GM12878 (cell line): ENCODE data around the gene EYA2.
"Not testable (repeated sequence)": the region's sequence is repeated elsewhere in the genome, so short reads cannot be mapped to it uniquely, and the experiment has no call there.

Experiments used
- CREB1 ChIP-seq: IDR thresholded peaks from 2 replicates; pipeline ENCODE4 v1.6.1; 2012; ENCODE audit warnings: low read depth, mild to moderate bottlenecking, inconsistent platforms
- ESRRA ChIP-seq: IDR thresholded peaks from 2 replicates; pipeline ENCODE4 v1.6.1; 2012; ENCODE audit warnings: mild to moderate bottlenecking, low read length, improper control_type of control experiment
- FOS ChIP-seq: IDR thresholded peaks from 3 replicates; pipeline ENCODE4 v1.6.1; 2011; ENCODE audit warnings: borderline replicate concordance; ENCODE audit not compliant: insufficient read length; ENCODE audit errors: extremely low read depth
- HDAC6 ChIP-seq: fragments of 200-600 bp; sonication (generic); IDR thresholded peaks from one replicate; pipeline ENCODE4 v1.8.0; 2017; ENCODE audit warnings: antibody characterized with exemption; ENCODE audit not compliant: unreplicated experiment
- IRF3 ChIP-seq: fragments of 450-650 bp; IDR thresholded peaks from 2 replicates; pipeline ENCODE4 v1.6.1; 2014; ENCODE audit warnings: mild to moderate bottlenecking
- POLR2AphosphoS2 ChIP-seq: IDR thresholded peaks from 2 replicates; pipeline ENCODE4 v1.6.1; 2011; ENCODE audit warnings: low read depth, mild to moderate bottlenecking, low read length, improper control_type of control experiment, moderate library complexity
- RELB ChIP-seq: fragments of 450-650 bp; IDR thresholded peaks from 2 replicates; pipeline ENCODE4 v1.6.1; 2017; ENCODE audit warnings: low read depth, mild to moderate bottlenecking, moderate library complexity
- RFX5 ChIP-seq: IDR thresholded peaks from 2 replicates; pipeline ENCODE4 v1.6.1; 2011; ENCODE audit warnings: low read depth, low read length, improper control_type of control experiment
- WRNIP1 ChIP-seq: IDR thresholded peaks from 2 replicates; pipeline ENCODE4 v1.6.1; 2011; ENCODE audit warnings: low read depth, low read length, improper control_type of control experiment, borderline replicate concordance
- ZBTB33 ChIP-seq: fragments of 450-650 bp; IDR thresholded peaks from 2 replicates; pipeline ENCODE4 v1.6.1; 2017; ENCODE audit warnings: mild to moderate bottlenecking
- TF ChIP-seq, protein P1 (sequence below): IDR thresholded peaks from 2 replicates; pipeline ENCODE4 v1.6.1; 2012; ENCODE audit warnings: mild to moderate bottlenecking, low read depth, low read length
- TF ChIP-seq, protein P2 (sequence below): fragments of 450-650 bp; IDR thresholded peaks from 2 replicates; pipeline ENCODE4 v1.6.1; 2016; ENCODE audit warnings: mild to moderate bottlenecking
- TF ChIP-seq, protein P3 (sequence below), 3 experiments: IDR thresholded peaks in 2 of 3; conservative IDR thresholded peaks in 1 of 3; 2 replicates each; pipeline ENCODE4 v1.5.1; 2011; ENCODE audit warnings: low read depth in 3 of 3, low read length in 3 of 3, mild to moderate bottlenecking in 3 of 3, control low read depth in 2 of 3, moderate library complexity in 2 of 3, inconsistent platforms in 1 of 3, mixed read lengths in 1 of 3; ENCODE audit not compliant: control insufficient read depth in 2 of 3, insufficient read depth in 1 of 3; ENCODE audit errors: extremely low read depth in 1 of 3
- TF ChIP-seq, protein P4 (sequence below): IDR thresholded peaks from 2 replicates; pipeline ENCODE4 v1.6.1; 2011; ENCODE audit warnings: borderline replicate concordance, low read depth, mild to moderate bottlenecking, moderate library complexity, low read length; ENCODE audit not compliant: insufficient read depth, poor library complexity, severe bottlenecking

- TF ChIP-seq ZBTB33, WRNIP1, POLR2AphosphoS2, RFX5, IRF3, ESRRA, RELB, HDAC6, CREB1, FOS: not testable (repeated sequence)
- TF ChIP-seq, protein P1, sequence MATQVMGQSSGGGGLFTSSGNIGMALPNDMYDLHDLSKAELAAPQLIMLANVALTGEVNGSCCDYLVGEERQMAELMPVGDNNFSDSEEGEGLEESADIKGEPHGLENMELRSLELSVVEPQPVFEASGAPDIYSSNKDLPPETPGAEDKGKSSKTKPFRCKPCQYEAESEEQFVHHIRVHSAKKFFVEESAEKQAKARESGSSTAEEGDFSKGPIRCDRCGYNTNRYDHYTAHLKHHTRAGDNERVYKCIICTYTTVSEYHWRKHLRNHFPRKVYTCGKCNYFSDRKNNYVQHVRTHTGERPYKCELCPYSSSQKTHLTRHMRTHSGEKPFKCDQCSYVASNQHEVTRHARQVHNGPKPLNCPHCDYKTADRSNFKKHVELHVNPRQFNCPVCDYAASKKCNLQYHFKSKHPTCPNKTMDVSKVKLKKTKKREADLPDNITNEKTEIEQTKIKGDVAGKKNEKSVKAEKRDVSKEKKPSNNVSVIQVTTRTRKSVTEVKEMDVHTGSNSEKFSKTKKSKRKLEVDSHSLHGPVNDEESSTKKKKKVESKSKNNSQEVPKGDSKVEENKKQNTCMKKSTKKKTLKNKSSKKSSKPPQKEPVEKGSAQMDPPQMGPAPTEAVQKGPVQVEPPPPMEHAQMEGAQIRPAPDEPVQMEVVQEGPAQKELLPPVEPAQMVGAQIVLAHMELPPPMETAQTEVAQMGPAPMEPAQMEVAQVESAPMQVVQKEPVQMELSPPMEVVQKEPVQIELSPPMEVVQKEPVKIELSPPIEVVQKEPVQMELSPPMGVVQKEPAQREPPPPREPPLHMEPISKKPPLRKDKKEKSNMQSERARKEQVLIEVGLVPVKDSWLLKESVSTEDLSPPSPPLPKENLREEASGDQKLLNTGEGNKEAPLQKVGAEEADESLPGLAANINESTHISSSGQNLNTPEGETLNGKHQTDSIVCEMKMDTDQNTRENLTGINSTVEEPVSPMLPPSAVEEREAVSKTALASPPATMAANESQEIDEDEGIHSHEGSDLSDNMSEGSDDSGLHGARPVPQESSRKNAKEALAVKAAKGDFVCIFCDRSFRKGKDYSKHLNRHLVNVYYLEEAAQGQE, result not testable (repeated sequence)
- TF ChIP-seq, protein P2, sequence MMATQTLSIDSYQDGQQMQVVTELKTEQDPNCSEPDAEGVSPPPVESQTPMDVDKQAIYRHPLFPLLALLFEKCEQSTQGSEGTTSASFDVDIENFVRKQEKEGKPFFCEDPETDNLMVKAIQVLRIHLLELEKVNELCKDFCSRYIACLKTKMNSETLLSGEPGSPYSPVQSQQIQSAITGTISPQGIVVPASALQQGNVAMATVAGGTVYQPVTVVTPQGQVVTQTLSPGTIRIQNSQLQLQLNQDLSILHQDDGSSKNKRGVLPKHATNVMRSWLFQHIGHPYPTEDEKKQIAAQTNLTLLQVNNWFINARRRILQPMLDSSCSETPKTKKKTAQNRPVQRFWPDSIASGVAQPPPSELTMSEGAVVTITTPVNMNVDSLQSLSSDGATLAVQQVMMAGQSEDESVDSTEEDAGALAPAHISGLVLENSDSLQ, result not testable (repeated sequence)
- TF ChIP-seq, protein P3, sequence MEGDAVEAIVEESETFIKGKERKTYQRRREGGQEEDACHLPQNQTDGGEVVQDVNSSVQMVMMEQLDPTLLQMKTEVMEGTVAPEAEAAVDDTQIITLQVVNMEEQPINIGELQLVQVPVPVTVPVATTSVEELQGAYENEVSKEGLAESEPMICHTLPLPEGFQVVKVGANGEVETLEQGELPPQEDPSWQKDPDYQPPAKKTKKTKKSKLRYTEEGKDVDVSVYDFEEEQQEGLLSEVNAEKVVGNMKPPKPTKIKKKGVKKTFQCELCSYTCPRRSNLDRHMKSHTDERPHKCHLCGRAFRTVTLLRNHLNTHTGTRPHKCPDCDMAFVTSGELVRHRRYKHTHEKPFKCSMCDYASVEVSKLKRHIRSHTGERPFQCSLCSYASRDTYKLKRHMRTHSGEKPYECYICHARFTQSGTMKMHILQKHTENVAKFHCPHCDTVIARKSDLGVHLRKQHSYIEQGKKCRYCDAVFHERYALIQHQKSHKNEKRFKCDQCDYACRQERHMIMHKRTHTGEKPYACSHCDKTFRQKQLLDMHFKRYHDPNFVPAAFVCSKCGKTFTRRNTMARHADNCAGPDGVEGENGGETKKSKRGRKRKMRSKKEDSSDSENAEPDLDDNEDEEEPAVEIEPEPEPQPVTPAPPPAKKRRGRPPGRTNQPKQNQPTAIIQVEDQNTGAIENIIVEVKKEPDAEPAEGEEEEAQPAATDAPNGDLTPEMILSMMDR (IDR thresholded peaks at IDR 0.05 in 2 of 3, conservative IDR thresholded peaks at IDR 0.05 in 1 of 3; ENCODE audit: control insufficient read depth in 2 of 3, extremely low read depth in 1 of 3, insufficient read depth in 1 of 3, low read depth in 3 of 3, low read length in 3 of 3), result not testable (repeated sequence)
- TF ChIP-seq, protein P4, sequence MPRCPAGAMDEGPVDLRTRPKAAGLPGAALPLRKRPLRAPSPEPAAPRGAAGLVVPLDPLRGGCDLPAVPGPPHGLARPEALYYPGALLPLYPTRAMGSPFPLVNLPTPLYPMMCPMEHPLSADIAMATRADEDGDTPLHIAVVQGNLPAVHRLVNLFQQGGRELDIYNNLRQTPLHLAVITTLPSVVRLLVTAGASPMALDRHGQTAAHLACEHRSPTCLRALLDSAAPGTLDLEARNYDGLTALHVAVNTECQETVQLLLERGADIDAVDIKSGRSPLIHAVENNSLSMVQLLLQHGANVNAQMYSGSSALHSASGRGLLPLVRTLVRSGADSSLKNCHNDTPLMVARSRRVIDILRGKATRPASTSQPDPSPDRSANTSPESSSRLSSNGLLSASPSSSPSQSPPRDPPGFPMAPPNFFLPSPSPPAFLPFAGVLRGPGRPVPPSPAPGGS, result not testable (repeated sequence)
Measured at GRCh38 chr20:47176217-47176616, 281.6 kb downstream of the EYA2 start.
